Nephron progenitor cell (in vitro differentiated cells): ENCODE measurements around the gene PRSS38.

Source experiments
- DNase-seq: peaks from one replicate; pipeline ENCODE4 v3.0.0; 2021
- H3K27ac Mint-ChIP-seq: 2 replicates; pipeline ENCODE4 v1.8.0; 2021; ENCODE audit warnings: mild to moderate bottlenecking, moderate library complexity, mixed read lengths
- H3K27me3 Mint-ChIP-seq: 2 replicates; pipeline ENCODE4 v1.8.0; 2021; ENCODE audit warnings: mild to moderate bottlenecking, low read depth, mixed read lengths; ENCODE audit not compliant: poor library complexity
- H3K36me3 Mint-ChIP-seq: 2 replicates; pipeline ENCODE4 v1.8.0; 2021; ENCODE audit warnings: low read depth, mixed read lengths
- H3K4me1 Mint-ChIP-seq: 2 replicates; pipeline ENCODE4 v1.8.0; 2021; ENCODE audit warnings: mixed read lengths
- H3K4me3 Mint-ChIP-seq: 2 replicates; pipeline ENCODE4 v1.8.0; 2021; ENCODE audit warnings: mild to moderate bottlenecking, moderate library complexity, mixed read lengths
- H3K9me3 Mint-ChIP-seq: 2 replicates; pipeline ENCODE4 v1.8.0; 2021; ENCODE audit warnings: mild to moderate bottlenecking, moderate library complexity, mixed read lengths
- TF ChIP-seq, protein P1 (sequence below): fragments of 200-600 bp; sonication (generic); IDR thresholded peaks from 2 replicates; pipeline ENCODE4 v1.5.0; 2021; ENCODE audit warnings: antibody characterized with exemption

PRSS38 gene

DNA sequence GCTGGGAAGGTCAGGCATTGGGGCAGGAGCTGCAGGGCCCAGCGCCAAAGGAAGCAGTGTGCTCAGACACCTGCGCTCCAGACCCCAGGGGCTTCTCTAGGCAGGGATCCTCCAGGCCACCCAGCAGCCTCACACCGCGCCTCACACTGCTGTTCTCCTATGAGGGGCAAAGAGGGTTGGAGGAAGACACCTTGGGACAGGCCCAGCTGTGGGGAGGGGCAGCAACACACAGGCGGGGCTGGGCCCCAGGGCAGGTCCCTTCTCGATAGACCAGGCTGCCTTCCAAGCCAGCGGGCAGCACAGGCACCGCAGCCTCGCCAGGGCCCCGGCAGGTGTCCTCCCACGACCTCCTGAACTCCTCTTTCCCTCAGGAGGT, 20.7 kb upstream of the PRSS38 start:
- peaks cover 22% of the 10 kb centered on the region for H3K27me3 Mint-ChIP-seq
- no peak overlapping the region for H3K4me3 Mint-ChIP-seq
- peaks cover 65% of the 10 kb centered on the region for H3K4me1 Mint-ChIP-seq
- no peak overlapping the region for H3K27ac Mint-ChIP-seq
- H3K36me3 Mint-ChIP-seq: no peaks in the 10 kb centered on the region
- TF ChIP-seq, protein P1, sequence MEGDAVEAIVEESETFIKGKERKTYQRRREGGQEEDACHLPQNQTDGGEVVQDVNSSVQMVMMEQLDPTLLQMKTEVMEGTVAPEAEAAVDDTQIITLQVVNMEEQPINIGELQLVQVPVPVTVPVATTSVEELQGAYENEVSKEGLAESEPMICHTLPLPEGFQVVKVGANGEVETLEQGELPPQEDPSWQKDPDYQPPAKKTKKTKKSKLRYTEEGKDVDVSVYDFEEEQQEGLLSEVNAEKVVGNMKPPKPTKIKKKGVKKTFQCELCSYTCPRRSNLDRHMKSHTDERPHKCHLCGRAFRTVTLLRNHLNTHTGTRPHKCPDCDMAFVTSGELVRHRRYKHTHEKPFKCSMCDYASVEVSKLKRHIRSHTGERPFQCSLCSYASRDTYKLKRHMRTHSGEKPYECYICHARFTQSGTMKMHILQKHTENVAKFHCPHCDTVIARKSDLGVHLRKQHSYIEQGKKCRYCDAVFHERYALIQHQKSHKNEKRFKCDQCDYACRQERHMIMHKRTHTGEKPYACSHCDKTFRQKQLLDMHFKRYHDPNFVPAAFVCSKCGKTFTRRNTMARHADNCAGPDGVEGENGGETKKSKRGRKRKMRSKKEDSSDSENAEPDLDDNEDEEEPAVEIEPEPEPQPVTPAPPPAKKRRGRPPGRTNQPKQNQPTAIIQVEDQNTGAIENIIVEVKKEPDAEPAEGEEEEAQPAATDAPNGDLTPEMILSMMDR: no peak
- no peak for DNase-seq
- no peaks in the 10 kb centered on the region for H3K9me3 Mint-ChIP-seq

DNA sequence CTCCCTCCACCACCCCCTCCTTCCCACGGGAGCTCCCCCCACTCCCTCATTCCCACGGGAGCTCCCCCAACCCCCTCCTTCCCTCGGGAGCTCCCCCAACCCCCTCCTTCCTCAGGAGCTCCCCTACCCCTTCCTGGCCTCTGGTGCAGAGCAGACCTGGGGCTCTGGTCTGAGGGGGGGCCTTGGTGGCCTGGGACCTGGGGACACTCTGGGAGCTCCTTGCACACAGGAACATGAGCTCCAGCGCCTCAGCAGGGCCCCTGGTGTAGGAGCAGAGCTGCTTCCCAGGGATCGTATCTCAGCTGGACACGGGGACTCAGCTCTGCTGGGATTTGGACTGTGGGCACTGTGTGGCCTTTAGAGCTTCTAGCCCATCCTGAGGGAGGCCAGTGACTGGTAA, 19.7 kb upstream of the PRSS38 start:
- Mint-ChIP-seq H3K9me3 (no peaks in the 10 kb centered on the region), H3K4me3 (no peak overlapping the region), H3K36me3 (no peaks in the 10 kb centered on the region), H3K27me3 (peaks cover 18% of the 10 kb centered on the region), H3K4me1 (peaks cover 65% of the 10 kb centered on the region), H3K27ac (no peak overlapping the region)
- TF ChIP-seq, protein P1: no peak
- DNase-seq: no peak

DNA sequence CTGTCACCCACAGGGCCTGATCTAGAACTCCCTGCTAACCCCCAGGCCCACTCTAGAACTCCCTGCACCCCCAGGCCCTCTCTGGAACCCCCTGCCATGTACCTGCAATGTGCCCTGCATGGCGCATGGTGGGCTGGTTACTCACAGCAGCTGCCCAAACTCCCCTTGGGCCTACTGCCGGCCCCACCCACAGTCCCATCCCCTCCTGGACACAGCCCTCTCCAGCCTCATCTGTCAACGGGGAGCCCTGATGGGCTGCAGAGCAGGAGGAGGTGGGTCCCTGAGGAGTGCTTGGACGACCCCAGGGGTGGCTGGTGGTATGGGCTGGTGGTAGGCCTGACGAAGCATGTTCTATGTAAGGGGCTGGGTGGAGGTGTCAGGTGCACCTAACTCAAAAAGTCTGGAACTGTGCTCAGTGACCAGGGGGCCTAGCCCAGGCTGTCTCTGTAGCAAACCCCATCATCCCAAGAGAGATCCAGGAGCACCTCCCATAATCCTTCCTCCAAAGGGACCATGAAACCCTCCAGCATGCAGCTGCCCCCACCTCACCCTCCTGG, 19.0 kb upstream of the PRSS38 start:
- no peaks in the 10 kb centered on the region for H3K36me3 Mint-ChIP-seq
- H3K4me1 Mint-ChIP-seq: peaks cover 62% of the 10 kb centered on the region
- TF ChIP-seq, protein P1: no peak
- no peak overlapping the region for H3K4me3 Mint-ChIP-seq
- no peak overlapping the region for H3K27ac Mint-ChIP-seq
- H3K9me3 Mint-ChIP-seq: no peaks in the 10 kb centered on the region
- no peak for DNase-seq
- H3K27me3 Mint-ChIP-seq: peaks cover 15% of the 10 kb centered on the region

DNA sequence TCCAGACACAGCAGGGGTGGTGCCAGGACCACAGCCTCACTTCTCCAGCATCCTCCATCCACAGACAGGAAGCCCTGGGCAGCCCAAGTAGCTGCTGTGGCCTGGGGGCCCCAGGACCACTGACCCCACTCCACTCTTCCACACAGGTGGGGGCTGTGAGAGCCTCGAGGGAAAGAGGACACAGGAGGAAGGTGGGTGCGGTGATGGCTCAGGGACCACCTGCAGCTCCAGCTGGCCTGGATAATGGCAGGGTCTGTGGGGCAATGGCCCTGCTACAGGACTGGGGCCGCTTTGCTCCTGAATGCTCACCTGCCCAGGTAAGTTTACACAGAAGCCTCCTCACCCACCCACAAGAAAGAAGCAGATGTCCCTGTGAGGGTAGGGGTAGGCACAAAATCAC, 18.3 kb upstream of the PRSS38 start:
- no peak overlapping the region for H3K27ac Mint-ChIP-seq
- TF ChIP-seq, protein P1: no peak
- H3K4me1 Mint-ChIP-seq: peaks cover 56% of the 10 kb centered on the region
- DNase-seq: no peak
- H3K9me3 Mint-ChIP-seq: no peaks in the 10 kb centered on the region
- H3K27me3 Mint-ChIP-seq: peaks cover 18% of the 10 kb centered on the region
- H3K36me3 Mint-ChIP-seq: no peaks in the 10 kb centered on the region
- H3K4me3 Mint-ChIP-seq: no peak overlapping the region

DNA sequence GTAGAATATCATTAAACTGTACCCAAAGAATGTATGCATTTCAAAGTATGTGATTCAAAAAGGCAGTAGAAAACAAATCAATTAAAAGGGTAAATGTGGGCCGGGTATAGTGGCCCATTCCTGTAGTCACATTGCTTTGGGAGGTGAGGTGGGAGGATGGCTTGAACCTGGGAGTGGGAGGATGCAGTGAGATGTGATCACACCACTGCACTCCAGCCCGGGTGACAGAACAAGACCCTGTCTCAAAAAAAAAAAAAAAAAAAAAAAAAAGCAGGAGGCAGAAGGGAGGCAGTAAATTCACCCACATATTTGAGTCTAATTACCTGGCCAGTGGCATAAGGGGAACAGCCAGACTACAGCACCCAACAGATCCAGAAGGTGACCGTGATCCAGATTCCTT, 17.9 kb upstream of the PRSS38 start:
- no peaks in the 10 kb centered on the region for H3K36me3 Mint-ChIP-seq
- H3K9me3 Mint-ChIP-seq: no peaks in the 10 kb centered on the region
- no peak for DNase-seq
- TF ChIP-seq, protein P1: no peak
- H3K4me1 Mint-ChIP-seq: peaks cover 51% of the 10 kb centered on the region
- no peak overlapping the region for H3K4me3 Mint-ChIP-seq
- peaks cover 20% of the 10 kb centered on the region for H3K27me3 Mint-ChIP-seq
- H3K27ac Mint-ChIP-seq: no peak overlapping the region

DNA sequence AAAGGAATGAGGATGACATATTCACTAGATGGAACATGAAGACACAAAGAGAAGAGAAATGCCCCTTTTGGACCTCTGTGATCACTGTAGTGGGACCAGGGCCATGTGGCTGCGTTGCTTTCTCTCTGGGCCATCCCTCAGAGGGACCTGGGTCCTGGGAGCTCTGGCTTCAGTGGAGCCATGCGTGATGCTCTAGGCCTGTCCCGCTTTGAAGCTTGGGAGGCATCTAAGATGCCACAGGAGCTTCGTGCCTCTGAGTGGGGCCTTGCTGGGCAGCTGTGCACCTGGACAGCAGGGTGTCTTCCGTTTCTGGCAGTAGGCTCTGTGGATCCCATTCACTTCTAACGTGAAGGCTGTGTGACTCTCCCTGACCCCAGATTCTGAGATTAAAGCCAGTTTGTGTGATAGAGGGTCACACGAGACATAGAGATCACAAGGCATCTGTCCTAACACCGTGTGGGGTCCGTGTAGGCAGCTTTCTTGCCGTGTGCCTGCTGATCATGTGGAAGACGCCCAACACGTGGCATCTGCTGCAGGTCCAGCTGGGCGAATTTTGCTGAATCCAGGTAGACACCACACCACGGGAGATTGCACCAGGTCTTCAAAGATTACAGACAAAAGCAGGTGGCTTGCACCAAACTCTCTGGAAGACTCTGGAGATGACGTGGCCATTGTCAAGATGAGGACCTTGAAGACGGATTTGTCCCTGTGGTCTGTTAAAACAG, 17.2 kb upstream of the PRSS38 start:
- no peak for DNase-seq
- TF ChIP-seq, protein P1: no peak
- H3K27ac Mint-ChIP-seq: no peak overlapping the region
- H3K36me3 Mint-ChIP-seq: no peaks in the 10 kb centered on the region
- no peak overlapping the region for H3K4me3 Mint-ChIP-seq
- peaks cover 24% of the 10 kb centered on the region for H3K27me3 Mint-ChIP-seq
- H3K9me3 Mint-ChIP-seq: peaks cover 4% of the 10 kb centered on the region
- peaks cover 46% of the 10 kb centered on the region for H3K4me1 Mint-ChIP-seq
